Astrocyte of the hippocampus (primary cell): ENCODE results near the gene TYW5.
A peak's percentile ranks its signal among the peaks of the same experiment; 100 is the strongest.
"Not testable (repeated sequence)": the region's sequence is repeated elsewhere in the genome, so short reads cannot be mapped to it uniquely, and the experiment has no call there.

ENCODE experiments used
- DNase-seq: peaks from one replicate; pipeline ENCODE4 v3.0.0; 2011; ENCODE audit warnings: low read depth, low spot score

The TYW5 gene

DNA sequence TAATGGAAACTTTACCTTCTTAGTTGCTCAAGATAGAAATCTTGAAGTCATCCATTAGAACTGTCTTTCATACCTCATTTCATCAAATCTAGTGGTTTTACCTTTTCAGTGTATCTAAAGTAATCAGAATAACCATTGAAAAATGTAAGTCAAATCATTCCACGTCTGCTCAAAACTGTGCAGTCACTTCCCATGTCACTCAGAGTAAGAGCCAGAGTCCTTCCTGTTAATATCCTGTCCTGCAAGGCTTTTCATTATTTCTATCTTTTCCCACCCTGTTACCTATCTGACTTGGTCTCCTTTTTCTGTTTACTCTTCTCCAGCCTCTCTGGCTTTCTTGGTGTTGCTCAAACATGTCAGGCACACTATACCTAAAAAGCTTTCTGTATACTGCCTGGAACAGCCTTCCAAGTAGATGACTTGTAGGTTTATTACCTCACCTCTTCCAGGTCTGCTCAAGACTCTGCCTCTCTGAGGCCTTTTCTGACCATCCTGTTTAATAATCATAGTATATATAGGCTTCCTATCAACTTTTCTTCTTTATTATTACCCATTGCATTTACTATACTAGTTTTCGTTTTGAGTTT, 40.8 kb downstream of the TYW5 start:
- no peak for DNase-seq

DNA sequence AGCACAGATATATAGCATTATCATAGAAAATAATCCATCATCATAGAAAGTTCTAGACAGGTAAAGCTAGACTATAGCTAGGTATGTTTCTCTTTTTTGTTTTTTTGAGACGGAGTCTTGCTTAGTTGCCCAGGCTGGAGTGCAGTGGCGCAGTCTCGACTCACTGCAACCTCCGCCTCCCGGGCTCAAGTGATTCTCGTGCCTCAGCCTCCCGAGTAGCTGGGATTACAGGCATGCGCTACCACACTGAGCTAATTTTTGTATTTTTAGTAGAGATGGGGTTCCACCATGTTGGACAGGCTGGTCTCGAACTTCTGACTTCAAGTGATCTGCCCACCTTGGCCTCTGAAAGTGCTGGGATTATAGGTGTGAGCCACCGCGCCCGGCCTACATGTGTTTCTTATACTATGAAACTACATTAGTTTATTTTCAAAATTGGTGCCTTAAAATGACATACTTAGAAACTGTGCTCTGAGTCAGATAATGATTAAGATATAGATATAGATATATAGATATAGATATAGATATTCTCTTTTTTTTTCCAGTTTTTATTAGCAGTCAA, 42.7 kb downstream of the TYW5 start:
- DNase-seq: not testable (repeated sequence)

DNA sequence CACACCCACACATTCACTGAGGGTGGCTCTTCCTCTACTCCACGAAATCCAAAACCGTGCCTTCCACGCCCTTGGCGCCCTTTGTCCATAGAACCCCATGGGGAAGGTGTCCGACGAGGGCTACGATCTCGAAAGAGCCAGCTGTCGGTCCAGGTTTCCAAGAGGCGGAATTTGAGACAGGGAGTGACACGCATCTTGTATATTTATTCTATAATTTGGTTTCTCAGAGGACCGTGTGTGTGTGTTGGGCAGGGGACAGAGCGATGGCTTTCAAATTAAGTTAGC, 43.5 kb downstream of the TYW5 start:
- no peak for DNase-seq

DNA sequence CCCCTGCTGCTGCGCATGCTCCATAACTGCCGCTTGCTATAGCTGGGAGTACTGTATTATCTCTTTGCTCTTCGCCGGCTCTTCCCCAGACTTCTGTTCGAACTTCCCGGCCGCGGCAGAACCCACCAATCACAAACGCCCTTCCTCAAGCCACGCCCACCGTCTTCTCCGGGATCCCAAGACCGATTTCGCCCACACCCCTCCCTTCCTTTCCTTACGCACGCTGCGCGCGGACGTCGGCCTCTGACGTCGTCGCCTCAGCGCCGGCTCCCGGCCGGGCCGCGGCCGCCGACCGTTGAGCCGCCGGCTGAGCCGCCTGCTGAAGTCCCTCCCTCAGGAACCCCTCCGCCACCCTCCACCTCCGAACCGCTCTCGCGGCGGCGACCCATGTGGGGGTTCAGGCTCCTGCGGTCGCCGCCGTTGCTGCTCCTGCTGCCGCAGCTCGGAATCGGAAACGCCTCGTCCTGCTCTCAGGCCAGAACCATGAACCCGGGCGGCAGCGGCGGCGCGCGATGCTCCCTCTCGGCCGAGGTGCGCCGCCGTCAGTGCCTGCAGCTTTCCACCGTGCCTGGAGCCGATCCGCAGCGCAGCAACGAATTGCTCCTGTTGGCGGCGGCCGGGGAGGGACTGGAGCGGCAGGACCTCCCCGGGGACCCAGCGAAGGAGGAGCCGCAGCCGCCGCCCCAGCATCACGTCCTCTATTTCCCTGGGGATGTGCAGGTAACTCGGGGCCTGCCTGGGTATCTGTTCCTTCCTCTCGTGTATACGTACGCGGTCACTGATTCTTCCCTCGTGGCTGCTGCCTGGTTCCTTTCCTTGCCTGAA, 44.0 kb downstream of the TYW5 start, which contains the start of gene C2orf69:
Gene C2orf69 (plus strand): TSS at position 242 of the 825 bp plus-strand sequence. CDS start 146 bp downstream, at position 388.
- peak; percentile 99 for DNase-seq

DNA sequence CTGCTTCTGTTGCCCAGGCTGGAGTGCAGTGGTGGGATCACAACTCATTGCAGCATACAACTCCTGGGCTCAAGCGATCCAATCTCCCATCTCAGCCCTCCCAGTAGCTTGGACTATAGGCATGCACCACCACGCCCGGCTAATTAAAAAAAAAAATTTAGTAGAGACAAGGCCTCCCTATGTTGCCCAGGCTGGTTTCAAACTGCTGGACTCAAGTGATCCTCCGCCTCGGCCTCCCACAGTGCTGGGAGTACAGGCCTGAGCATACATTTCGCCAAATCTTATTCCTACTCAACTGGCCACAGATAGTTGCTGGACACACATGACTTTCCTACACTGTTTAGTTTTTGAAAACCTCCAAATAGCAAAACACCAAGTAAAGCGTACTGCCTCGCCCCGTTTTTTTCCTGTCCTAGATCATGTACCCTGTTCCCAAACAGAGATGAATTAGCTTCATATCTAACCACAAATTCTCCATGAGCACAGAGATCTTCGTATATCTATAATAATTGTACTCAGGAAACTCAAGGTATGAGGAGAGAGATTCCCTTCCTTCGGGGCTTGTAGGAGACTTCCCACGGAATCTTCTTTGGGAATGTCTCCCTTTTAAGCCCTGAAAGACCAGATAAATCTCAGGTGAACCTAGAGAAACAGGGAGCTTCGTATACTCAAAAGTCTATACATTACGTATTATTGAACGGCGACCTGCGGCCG, 44.8 kb downstream of the TYW5 start:
- DNase-seq: no peak

DNA sequence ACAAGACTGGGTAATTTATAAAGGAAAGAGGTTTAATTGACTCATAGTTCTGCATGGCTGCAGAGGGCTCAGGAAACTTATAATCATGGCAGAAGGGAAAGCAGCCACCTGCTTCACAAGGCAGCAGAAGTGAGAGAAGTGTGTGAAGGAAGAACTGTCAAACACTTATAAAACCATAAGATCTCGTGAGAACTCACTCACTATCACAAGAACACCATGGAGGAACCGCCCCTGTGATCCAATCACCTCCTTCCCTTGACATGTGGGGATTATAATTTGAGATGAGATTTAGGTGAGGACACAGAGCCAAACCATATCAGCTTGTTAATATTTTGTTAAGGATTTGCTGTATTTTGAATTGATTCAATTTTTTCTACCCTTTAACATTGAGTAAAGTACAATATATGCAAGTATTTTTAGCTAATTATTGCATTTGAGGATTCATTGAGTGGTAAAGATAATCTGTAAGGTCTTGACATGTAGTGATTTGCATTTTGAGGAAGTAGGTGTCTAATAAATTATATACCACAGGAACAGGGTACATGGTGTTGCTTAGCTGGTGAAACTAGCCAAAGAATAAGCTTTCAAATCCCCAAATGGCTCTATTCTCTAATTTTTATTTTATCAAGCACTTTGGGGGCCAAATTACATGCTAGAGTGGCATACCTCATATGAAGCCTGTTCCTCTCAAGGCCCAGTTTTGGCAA, 48.1 kb downstream of the TYW5 start:
- no peak for DNase-seq

DNA sequence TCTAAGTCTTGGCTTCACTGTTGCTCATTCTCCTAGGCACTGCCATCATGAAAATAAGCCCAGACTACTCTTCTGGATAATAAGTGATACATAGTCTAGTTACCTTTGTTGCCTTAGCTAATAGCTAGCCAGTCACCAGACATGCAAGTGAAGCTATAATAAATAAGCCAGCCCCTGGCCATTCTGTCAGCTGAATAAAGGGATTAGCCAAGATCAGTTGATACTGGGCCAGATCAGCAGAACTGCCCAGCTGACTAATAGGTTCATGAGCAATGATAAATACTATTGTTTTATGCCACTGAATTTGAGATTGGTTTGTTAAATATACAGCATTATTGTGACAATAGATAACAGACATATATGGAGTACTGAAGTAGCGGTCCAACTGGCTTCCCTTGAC, 52.2 kb downstream of the TYW5 start:
- no peak for DNase-seq

DNA sequence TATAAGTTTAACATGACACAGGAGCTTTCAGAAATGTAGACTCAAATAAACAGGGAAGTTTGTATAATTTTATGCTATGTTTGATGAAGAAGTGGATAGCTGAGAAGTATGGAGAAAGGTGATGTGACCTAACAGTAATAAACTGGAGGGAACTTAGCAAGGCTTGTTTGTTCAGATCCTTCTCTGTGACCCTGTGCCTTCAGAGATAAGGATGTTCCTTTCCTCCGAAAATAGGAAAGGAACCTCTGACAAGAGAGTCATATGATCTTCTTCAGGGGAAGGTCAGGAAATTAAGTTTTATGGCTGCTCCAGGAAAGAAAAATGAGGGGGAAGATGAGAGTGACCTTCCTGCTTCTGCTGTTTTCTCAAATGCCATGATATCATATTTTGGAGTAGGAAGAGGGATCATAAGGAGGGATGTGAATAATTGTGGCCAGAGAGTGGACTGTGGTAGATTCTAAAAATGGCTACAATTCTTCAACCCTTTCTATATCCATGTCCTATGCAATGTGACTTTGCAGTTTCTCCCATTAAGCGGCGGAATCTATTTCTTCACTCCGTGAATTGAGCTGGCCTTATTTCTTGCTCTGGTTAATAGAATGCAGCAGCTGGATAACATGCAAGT, 52.7 kb downstream of the TYW5 start:
- DNase-seq: no peak

DNA sequence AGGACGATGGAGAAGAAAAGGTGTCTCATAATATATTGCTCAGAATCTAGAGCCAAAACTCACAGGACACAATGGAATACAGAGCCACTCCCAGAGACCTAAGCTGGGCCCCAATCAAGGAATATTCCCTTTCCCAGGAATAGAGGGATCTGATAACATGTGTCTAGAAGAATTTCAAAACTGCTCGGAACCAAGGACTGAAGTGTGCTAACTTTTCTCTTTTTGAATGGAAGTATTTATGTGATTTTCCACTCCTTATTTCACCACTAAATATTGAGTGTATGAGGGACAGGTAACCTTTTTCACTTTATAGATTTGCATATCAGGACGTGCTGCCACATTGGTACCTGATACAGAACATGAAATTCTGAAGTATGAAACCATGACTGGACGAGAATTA, 53.3 kb downstream of the TYW5 start:
- no peak for DNase-seq

DNA sequence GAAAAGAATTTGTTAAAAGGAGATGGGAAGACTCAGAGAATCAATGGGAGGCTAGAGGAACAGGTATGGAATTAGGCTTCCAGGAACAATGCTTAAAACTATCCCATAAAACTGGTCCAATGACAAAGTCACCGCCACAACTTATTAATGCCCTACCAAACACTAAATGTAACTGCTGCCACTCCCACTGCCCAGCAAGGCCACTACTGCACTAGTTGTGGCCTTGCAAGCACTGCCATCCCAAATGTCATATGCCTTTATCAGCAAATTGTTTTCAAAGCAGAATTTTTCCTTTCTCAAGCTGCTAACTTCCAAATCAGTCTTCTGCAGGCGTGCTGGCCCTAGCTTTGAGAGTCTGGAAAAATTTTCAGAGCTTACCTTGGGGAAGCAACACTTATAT, 58.7 kb downstream of the TYW5 start:
- no peak for DNase-seq

DNA sequence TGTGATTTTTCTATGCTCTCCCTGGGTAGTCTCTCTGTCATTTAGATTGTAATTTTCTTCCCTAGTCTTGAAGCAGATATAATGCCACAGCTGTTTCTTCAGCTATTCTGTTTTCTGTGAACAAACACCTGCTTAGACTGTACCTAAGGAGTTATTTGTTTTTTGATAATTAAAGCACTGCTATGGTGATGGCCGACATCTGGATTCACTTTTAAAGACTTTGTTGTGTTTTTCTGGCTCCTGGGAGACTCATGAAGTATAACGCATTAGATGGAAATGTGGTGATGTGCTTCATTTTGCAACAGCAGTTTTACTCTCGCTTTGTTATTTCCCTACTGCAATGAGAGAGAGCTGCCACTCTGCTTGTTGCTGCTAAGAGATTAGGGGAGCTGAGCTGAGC, 59.9 kb downstream of the TYW5 start:
- no peak for DNase-seq

DNA sequence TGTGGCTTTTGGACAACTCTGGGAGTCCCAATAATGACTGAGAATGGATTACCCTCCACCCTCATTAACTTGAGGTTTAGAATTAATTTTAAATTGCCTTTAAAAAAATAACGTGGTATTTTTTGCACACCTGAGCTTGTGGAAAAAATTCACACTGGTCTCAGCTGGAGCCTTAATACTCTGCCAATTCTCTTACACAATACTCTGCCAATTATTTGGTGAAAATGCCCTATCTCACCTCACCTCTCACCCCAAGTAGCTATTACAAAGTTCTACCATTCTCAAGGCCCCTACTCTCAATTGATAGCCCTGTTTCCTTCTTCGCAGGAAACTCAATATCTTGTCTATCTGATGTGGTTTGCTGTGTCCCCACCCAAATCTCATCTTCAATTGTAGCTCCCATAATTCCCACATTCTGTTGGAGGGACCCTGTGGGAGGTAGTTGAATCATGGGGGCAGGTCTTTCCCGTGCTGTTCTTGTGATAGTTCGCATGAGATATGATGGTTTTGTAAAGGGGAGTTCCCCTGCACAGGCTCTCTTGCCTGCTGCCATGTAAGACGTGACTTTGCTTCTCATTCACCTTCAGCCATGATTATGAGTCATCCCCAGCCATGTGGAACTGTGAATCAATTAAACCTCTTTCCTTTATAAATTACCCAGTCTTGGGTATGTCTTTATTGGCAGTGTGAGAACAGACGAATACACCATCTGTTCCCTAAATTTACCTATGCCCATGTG, 71.6 kb downstream of the TYW5 start:
- DNase-seq: no peak

DNA sequence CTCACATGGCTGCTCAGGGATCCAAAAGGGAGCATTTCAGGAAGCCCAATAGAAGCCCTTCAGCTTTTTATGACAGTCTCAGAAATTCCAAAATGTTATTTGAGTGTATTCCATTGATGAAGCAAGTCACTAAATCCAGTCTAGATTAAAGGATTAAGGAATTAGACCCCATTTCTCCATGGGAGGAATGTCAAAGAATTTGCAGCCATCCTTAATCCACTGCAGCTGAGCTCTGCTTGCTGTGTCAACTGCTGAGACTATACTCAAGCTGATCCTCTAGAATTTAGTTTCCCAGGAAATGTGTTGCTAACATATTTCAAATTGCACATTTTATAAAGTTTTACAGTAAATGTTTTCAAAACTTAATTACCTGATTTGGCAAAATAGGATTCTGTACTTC, 72.6 kb downstream of the TYW5 start:
- no peak for DNase-seq
